K562 (cell line): Measurements from ENCODE around the gene SORCS1. TPM values are rescaled to one million over a fixed set of nuclear protein-coding genes. Genes with fewer than 3 reads are reported as not detected.
A peak's percentile ranks its signal among the peaks of the same experiment; 100 is the strongest.

Source experiments
- BMI1 ChIP-seq: fragments of 150-350 bp; IDR thresholded peaks from 2 replicates; pipeline ENCODE4 v1.6.1; 2014; ENCODE audit warnings: low read length
- CBFA2T2 ChIP-seq: fragments of 450-650 bp; conservative IDR thresholded peaks from 2 replicates; pipeline ENCODE4 v1.6.1; 2017; ENCODE audit warnings: mild to moderate bottlenecking
- CREB1 ChIP-seq, 2 experiments: sonication (generic) in 1 of 2; formaldehyde crosslinking in 1 of 2; IDR thresholded peaks; 2 replicates each; pipeline versions ENCODE4 v1.6.1 to v1.8.0; 2012 to 2022; ENCODE audit warnings: inconsistent platforms in 1 of 2, mild to moderate bottlenecking in 1 of 2, missing genetic modification reagents in 1 of 2, moderate library complexity in 1 of 2
- ESRRB ChIP-seq: fragments of 250-450 bp; sonication (Bioruptor Pico); IDR thresholded peaks from 2 replicates; pipeline ENCODE4 v1.5.0; 2020; ENCODE audit warnings: mild to moderate bottlenecking, moderate library complexity, borderline replicate concordance
- FIP1L1 ChIP-seq: fragments of 200-400 bp; formaldehyde crosslinking; IDR thresholded peaks from 2 replicates; pipeline ENCODE4 v1.6.1; 2018; ENCODE audit warnings: mild to moderate bottlenecking, low read depth, low read length; ENCODE audit not compliant: poor library complexity, severe bottlenecking
- GABPA ChIP-seq: fragments of 200-800 bp; sonication (Bioruptor generic); conservative IDR thresholded peaks from 2 replicates; pipeline ENCODE4 v1.6.1; 2016; ENCODE audit warnings: low read depth, missing genetic modification characterization, missing compliant biosample characterization
- GATAD2B ChIP-seq: fragments of 450-650 bp; IDR thresholded peaks from 2 replicates; pipeline ENCODE4 v1.6.1; 2017; ENCODE audit warnings: mild to moderate bottlenecking, borderline replicate concordance
- HBP1 ChIP-seq: fragments of 450-650 bp; formaldehyde crosslinking; IDR thresholded peaks from 2 replicates; pipeline ENCODE4 v1.4.0; 2022; ENCODE audit warnings: missing genetic modification characterization
- JUND ChIP-seq, 2 experiments: IDR thresholded peaks; 2 replicates in 1 of 2; 3 replicates in 1 of 2; pipeline ENCODE4 v1.6.1; 2011; ENCODE audit warnings: borderline replicate concordance in 2 of 2, low read depth in 2 of 2, low read length in 2 of 2, improper control_type of control experiment in 1 of 2, missing biosample characterization in 1 of 2, missing genetic modification characterization in 1 of 2, missing genetic modification reagents in 1 of 2
- KAT7 ChIP-seq: sonication (generic); formaldehyde crosslinking; IDR thresholded peaks from 2 replicates; pipeline ENCODE4 v1.8.0; 2022; ENCODE audit warnings: missing genetic modification reagents, mild to moderate bottlenecking, borderline replicate concordance
- MAFK ChIP-seq: IDR thresholded peaks from 2 replicates; pipeline ENCODE4 v1.6.1; 2011; ENCODE audit warnings: low read length, improper control_type of control experiment
- MCM3 ChIP-seq: fragments of 450-650 bp; IDR thresholded peaks from 2 replicates; pipeline ENCODE4 v1.6.1; 2016
- NR2C1 ChIP-seq, 2 experiments: fragments of 450-650 bp; IDR thresholded peaks; 2 replicates each; pipeline ENCODE4 v1.6.1; 2017; ENCODE audit warnings: mild to moderate bottlenecking in 2 of 2, antibody characterized with exemption in 1 of 2, inconsistent platforms in 1 of 2, missing compliant biosample characterization in 1 of 2, missing genetic modification characterization in 1 of 2
- POLR2A ChIP-seq: fragments of 450-650 bp; conservative IDR thresholded peaks from 2 replicates; pipeline ENCODE4 v1.6.1; 2016
- SMARCE1 ChIP-seq: fragments of 450-650 bp; IDR thresholded peaks from 2 replicates; pipeline ENCODE4 v1.7.1; 2016; ENCODE audit warnings: mild to moderate bottlenecking
- TEAD4 ChIP-seq, 2 experiments: sonication (generic) in 1 of 2; formaldehyde crosslinking in 1 of 2; IDR thresholded peaks; 2 replicates each; pipeline versions ENCODE4 v1.6.1 to v1.8.0; 2012 to 2022; ENCODE audit warnings: borderline replicate concordance in 1 of 2, inconsistent platforms in 1 of 2, low read length in 1 of 2, mild to moderate bottlenecking in 1 of 2, missing genetic modification reagents in 1 of 2
- ZC3H8 ChIP-seq: fragments of 450-650 bp; IDR thresholded peaks from 2 replicates; pipeline ENCODE4 v1.6.1; 2017
- ZNF175 ChIP-seq: fragments of 200-800 bp; sonication (Bioruptor generic); IDR thresholded peaks from 2 replicates; pipeline ENCODE4 v1.6.1; 2016; ENCODE audit warnings: low read depth, mild to moderate bottlenecking, missing genetic modification characterization, missing compliant biosample characterization
- ZNF253 ChIP-seq: fragments of 250-450 bp; sonication (Bioruptor Pico); conservative IDR thresholded peaks from 2 replicates; pipeline ENCODE4 v1.6.1; 2021; ENCODE audit warnings: mild to moderate bottlenecking
- ZNF644 ChIP-seq: fragments of 200-800 bp; sonication (Bioruptor generic); IDR thresholded peaks from 2 replicates; pipeline ENCODE4 v1.6.1; 2016; ENCODE audit warnings: low read depth, missing genetic modification characterization, missing compliant biosample characterization
- polyA plus RNA-seq, 8 experiments: library from polyadenylated mRNA; depleted of rRNA in 4 of 8; stranded (reverse) in 5 of 8; unstranded in 3 of 8; fragments of >200 nt; fragmentation: Nextera tagmentation in 2 of 8; fragmentation: Illumina TruSeq in 1 of 8; extraction: Ambion mirVana in 2 of 8; extraction: Trizol in 1 of 8; gene quantifications; 2 replicates each; pipeline versions ENCODE4 v1.2.1 to v1.2.3, GENCODE V29; 2011 to 2014; ENCODE audit warnings: inconsistent platforms in 1 of 8, missing spikeins in 1 of 8
- total RNA-seq, 7 experiments: library from RNA; depleted of rRNA in 6 of 7; stranded (reverse); fragments of >200 nt in 6 of 7; fragmentation: Illumina TruSeq in 2 of 7; extraction: Trizol in 2 of 7; gene quantifications; 2 replicates each; pipeline versions ENCODE4 v1.2.1 to v1.2.3, GENCODE V29; 2011 to 2021; ENCODE audit warnings: low replicate concordance in 1 of 7
- TF ChIP-seq, protein P1 (sequence below), 2 experiments: fragments of 450-650 bp in 1 of 2; sonication (generic) in 1 of 2; formaldehyde crosslinking in 1 of 2; IDR thresholded peaks in 1 of 2; conservative IDR thresholded peaks in 1 of 2; 2 replicates each; pipeline versions ENCODE4 v1.6.1 to v1.8.1; 2016 to 2023; ENCODE audit warnings: mild to moderate bottlenecking in 2 of 2, moderate library complexity in 2 of 2, inconsistent platforms in 1 of 2, missing genetic modification reagents in 1 of 2
- TF ChIP-seq, protein P2 (sequence below): sonication (generic); formaldehyde crosslinking; IDR thresholded peaks from 2 replicates; pipeline ENCODE4 v1.8.0; 2022; ENCODE audit warnings: mild to moderate bottlenecking, missing genetic modification reagents

SORCS1 gene
- total and polyA plus RNA-seq, 9 of the 15 experiments (the other 6 are each of a cell fraction or from before 2014, with no cell fraction given) = 1.5 to 3.9 (median 2.7) TPM

GRCh38 chr10:107022600-107023354, 141.7 kb downstream of the SORCS1 start (continued):
- TF ChIP-seq JUND (IDR thresholded peaks at IDR 0.05; ENCODE audit: borderline replicate concordance, low read depth, low read length) = peak; percentile 69
- TF ChIP-seq JUND (tag; IDR thresholded peaks at IDR 0.05; ENCODE audit: borderline replicate concordance, low read depth, low read length) = peak; percentile 70; the same call in 1 of the 3 replicates
- TF ChIP-seq ZC3H8 = no peak
- TF ChIP-seq SMARCE1 = peak; percentile 81
- TF ChIP-seq, protein P1, sequence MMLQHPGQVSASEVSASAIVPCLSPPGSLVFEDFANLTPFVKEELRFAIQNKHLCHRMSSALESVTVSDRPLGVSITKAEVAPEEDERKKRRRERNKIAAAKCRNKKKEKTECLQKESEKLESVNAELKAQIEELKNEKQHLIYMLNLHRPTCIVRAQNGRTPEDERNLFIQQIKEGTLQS (IDR thresholded peaks at IDR 0.05) = peak; percentile 88
- TF ChIP-seq, protein P1 (CRISPR knock-in tag; conservative IDR thresholded peaks at IDR 0.05) = no peak
- TF ChIP-seq ZNF253 (CRISPR knock-in tag) = no peak
- peak; percentile 80 for TF ChIP-seq CBFA2T2
- TF ChIP-seq KAT7 (CRISPR knock-in tag) = 0 out of 2 replicates have a peak, but pooled peaks have one; percentile 20
- TF ChIP-seq MAFK = peak; percentile 60
- TF ChIP-seq POLR2A = no peak
- TF ChIP-seq ESRRB (CRISPR knock-in tag) = no peak
- peak; percentile 90 for TF ChIP-seq TEAD4 (IDR thresholded peaks at IDR 0.05; ENCODE audit: low read length)
- TF ChIP-seq TEAD4 (CRISPR knock-in tag; IDR thresholded peaks at IDR 0.05; ENCODE audit: borderline replicate concordance) = no peak
- TF ChIP-seq ZNF644 (tag) = 0 out of 2 replicates have a peak, but pooled peaks have one; percentile 56
- no peak for TF ChIP-seq HBP1 (CRISPR knock-in tag)
- TF ChIP-seq, protein P2, sequence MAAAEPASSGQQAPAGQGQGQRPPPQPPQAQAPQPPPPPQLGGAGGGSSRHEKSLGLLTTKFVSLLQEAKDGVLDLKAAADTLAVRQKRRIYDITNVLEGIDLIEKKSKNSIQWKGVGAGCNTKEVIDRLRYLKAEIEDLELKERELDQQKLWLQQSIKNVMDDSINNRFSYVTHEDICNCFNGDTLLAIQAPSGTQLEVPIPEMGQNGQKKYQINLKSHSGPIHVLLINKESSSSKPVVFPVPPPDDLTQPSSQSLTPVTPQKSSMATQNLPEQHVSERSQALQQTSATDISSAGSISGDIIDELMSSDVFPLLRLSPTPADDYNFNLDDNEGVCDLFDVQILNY (CRISPR knock-in tag) = no peak
- TF ChIP-seq GABPA = no peak
- peak; percentile 23; the same call in 1 of the 2 replicates for TF ChIP-seq CREB1 (IDR thresholded peaks at IDR 0.05)
- TF ChIP-seq CREB1 (CRISPR knock-in tag; IDR thresholded peaks at IDR 0.05) = no peak
- TF ChIP-seq GATAD2B = no peak
- peak; percentile 32; the same call in 1 of the 2 replicates for TF ChIP-seq NR2C1 (IDR thresholded peaks at IDR 0.05)
- no peak for TF ChIP-seq NR2C1 (tag; IDR thresholded peaks at IDR 0.05)
- TF ChIP-seq FIP1L1 = no peak
- no peak for TF ChIP-seq MCM3
- peak; percentile 49; the same call in 1 of the 2 replicates for TF ChIP-seq ZNF175 (CRISPR knock-in tag)
- TF ChIP-seq BMI1 = no peak
